T-cell (primary cell): ENCODE results near the gene CACNA1E. TPM values are rescaled to one million over a fixed set of nuclear protein-coding genes. Genes with fewer than 3 reads are reported as not detected.

Experiments
- ATAC-seq, 4 experiments: fragments of 200-7000 bp in 3 of 4; fragments of 150-1000 bp in 1 of 4; cut with Tn5 transposase; replicated peaks in 1 of 4; 1 replicate in 3 of 4; 2 replicates in 1 of 4; pipeline ENCODE4 v1.10.0; 2021; ENCODE audit warnings: moderate library complexity in 3 of 4, mild to moderate bottlenecking in 2 of 4, moderate number of reproducible peaks in 1 of 4
- CTCF ChIA-PET, 2 donors: fragments of 300-600 bp; sonication (Branson Sonifier 250); formaldehyde crosslinking; loops; one replicate each; lab custom pipeline; 2022; ENCODE audit warnings: antibody characterized with exemption in 2 of 2; lab: Charles Lee
- POLR2A ChIA-PET, 2 donors: fragments of 300-600 bp; sonication (Branson Sonifier 250); formaldehyde crosslinking; loops; one replicate each; lab custom pipeline; 2022; ENCODE audit warnings: antibody characterized with exemption in 2 of 2; lab: Charles Lee
- DNase-seq, 35 experiments: peaks; one replicate each; pipeline versions ENCODE4 v3.0.0 to v3.0.0-alpha.2; 2013 to 2023
- H3K27ac ChIP-seq: one replicate; pipeline ENCODE4 v1.5.1; 2013; ENCODE audit warnings: low read length
- H3K27me3 ChIP-seq, 2 experiments: replicated peaks in 1 of 2; 1 replicate in 1 of 2; 2 replicates in 1 of 2; pipeline versions ENCODE4 v1.6.1 to v1.7.0; 2013; ENCODE audit warnings: low read length in 1 of 2, mixed read lengths in 1 of 2; ENCODE audit not compliant: control insufficient read depth in 2 of 2, insufficient read depth in 2 of 2; ENCODE audit errors: extremely low read depth in 1 of 2
- H3K36me3 ChIP-seq, 2 donors: 1 replicate in 1 of 2; 2 replicates in 1 of 2; pipeline versions ENCODE4 v1.6.1 to v1.7.0; 2013; ENCODE audit warnings: low read length in 1 of 2; ENCODE audit not compliant: control insufficient read depth in 2 of 2, insufficient read depth in 1 of 2; ENCODE audit errors: extremely low read depth in 1 of 2
- H3K4me1 ChIP-seq, 2 experiments: 1 replicate in 1 of 2; 2 replicates in 1 of 2; pipeline versions ENCODE4 v1.6.1 to v1.7.0; 2013; ENCODE audit warnings: low read length in 2 of 2, mixed read lengths in 1 of 2; ENCODE audit not compliant: insufficient read depth in 2 of 2, control insufficient read depth in 1 of 2; ENCODE audit errors: extremely low read depth in 1 of 2
- H3K4me3 ChIP-seq, 2 donors: 1 replicate in 1 of 2; 2 replicates in 1 of 2; pipeline versions ENCODE4 v1.5.1 to v1.7.0; 2013; ENCODE audit warnings: mild to moderate bottlenecking in 2 of 2, low read length in 1 of 2, moderate library complexity in 1 of 2; ENCODE audit not compliant: control insufficient read depth in 1 of 2; ENCODE audit errors: extremely low read depth in 1 of 2
- H3K9me3 ChIP-seq: 2 replicates; pipeline ENCODE4 v1.7.0; 2013
- H3K27ac Mint-ChIP-seq, 2 donors: one replicate each; pipeline ENCODE4 v1.8.0; 2020 to 2021; ENCODE audit warnings: mild to moderate bottlenecking in 2 of 2, mixed read lengths in 2 of 2
- H3K27me3 Mint-ChIP-seq, 2 donors: one replicate each; pipeline ENCODE4 v1.8.0; 2021 to 2022; ENCODE audit warnings: mixed read lengths in 2 of 2
- H3K36me3 Mint-ChIP-seq: one replicate; pipeline ENCODE4 v1.8.0; 2021; ENCODE audit warnings: mixed read lengths
- H3K4me1 Mint-ChIP-seq, 3 donors: one replicate each; pipeline ENCODE4 v1.8.0; 2020 to 2022; ENCODE audit warnings: mixed read lengths in 3 of 3, mild to moderate bottlenecking in 1 of 3
- H3K4me3 Mint-ChIP-seq, 3 donors: one replicate each; pipeline ENCODE4 v1.8.0; 2020 to 2022; ENCODE audit warnings: mild to moderate bottlenecking in 3 of 3, mixed read lengths in 3 of 3, moderate library complexity in 3 of 3
- H3K9me3 Mint-ChIP-seq, 3 donors: one replicate each; pipeline ENCODE4 v1.8.0; 2020 to 2022; ENCODE audit warnings: mixed read lengths in 3 of 3
- WGBS: methylation state at CpG from one replicate; pipeline ENCODE4 v1.1.5; 2013; ENCODE audit warnings: missing lambda C conversion rate; ENCODE audit not compliant: insufficient coverage; 5-methylcytosine and 5-hydroxymethylcytosine counted together
- total RNA-seq, 35 experiments: library from RNA in 6 of 35; stranded (reverse) in 6 of 35; fragments of 120-200 nt in 1 of 35; gene quantifications; one replicate each; pipeline versions ENCODE4 v1.2.1 to v1.2.4 and lab custom pipeline; 2013 to 2026

Gene CACNA1E
- total RNA-seq, 5 donors from 2014 or later (not counting 1 experiment from before 2014, with no cell fraction given), result 0.03 to 0.10 (median 0.03) TPM; not detected in 2

DNA sequence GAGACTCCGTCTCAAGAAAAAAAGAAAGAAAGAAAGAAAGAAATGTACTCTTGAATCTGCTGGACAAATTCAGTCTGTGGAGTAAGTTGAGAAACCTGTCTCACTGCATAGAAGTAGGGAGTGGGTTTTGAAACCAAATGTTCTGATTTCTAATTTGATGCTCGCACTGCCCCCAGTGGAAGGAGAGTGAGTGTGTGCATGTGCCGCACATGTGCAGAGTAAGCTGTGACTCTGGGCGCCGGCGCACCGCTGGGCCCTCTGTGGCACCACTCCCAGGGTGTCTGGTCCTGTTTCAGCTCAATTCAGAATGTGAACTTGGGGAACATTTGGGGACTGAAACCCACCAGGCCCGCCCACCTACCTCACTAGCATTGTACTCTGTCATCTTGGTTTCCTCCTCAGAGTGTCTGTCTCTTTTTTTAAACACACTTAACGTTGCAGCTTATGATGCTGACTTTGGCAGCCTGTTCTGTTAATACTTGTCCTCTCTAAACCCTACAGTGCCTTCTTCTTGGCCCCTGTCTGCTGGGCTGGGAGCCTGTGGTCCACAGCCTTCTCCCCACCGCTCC is 104.6 kb downstream of the CACNA1E start:
- ATAC-seq (no peak), DNase-seq (no peak)
- Histone ChIP-seq H3K4me3 (no peak overlapping the region), H3K4me1 (no peaks in the 10 kb centered on the region), H3K27ac (no peak overlapping the region), H3K9me3 (no peaks in the 10 kb centered on the region), H3K27me3 (peaks cover 2 to 4% of the 10 kb centered on the region in 2 experiments), H3K36me3 (no peaks in the 10 kb centered on the region)
- Mint-ChIP-seq H3K4me1 (no peaks in the 10 kb centered on the region), H3K36me3 (no peaks in the 10 kb centered on the region), H3K9me3 (no peaks in the 10 kb centered on the region), H3K27ac (no peak overlapping the region), H3K4me3 (no peak overlapping the region), H3K27me3 (peaks cover 10 to 22% of the 10 kb centered on the region in 2 donors)
- POLR2A ChIA-PET, result no interaction called here
- WGBS, result 84% methylated on average over 10 of the region's 10 CpGs
- CTCF ChIA-PET, result no interaction called here

GRCh38 chr1:181588631-181589030 is 105.3 kb downstream of the CACNA1E start:
- H3K36me3 Mint-ChIP-seq, result no peaks in the 10 kb centered on the region
- DNase-seq (no peak), ATAC-seq (no peak)
- POLR2A ChIA-PET, result no interaction called here
- CTCF ChIA-PET, result no interaction called here
- Histone ChIP-seq H3K27me3 (peaks cover 4% of the 10 kb centered on the region in 2 experiments), H3K4me3 (no peak overlapping the region), H3K9me3 (no peaks in the 10 kb centered on the region), H3K4me1 (no peaks in the 10 kb centered on the region), H3K36me3 (no peaks in the 10 kb centered on the region), H3K27ac (no peak overlapping the region)
- 92% methylated on average over 2 of the region's 4 CpGs for WGBS
- no peak overlapping the region for H3K4me3 Mint-ChIP-seq
- no peak overlapping the region for H3K27ac Mint-ChIP-seq
- H3K27me3 Mint-ChIP-seq, result peaks cover 12 to 22% of the 10 kb centered on the region in 2 donors
- no peaks in the 10 kb centered on the region for H3K9me3 Mint-ChIP-seq
- H3K4me1 Mint-ChIP-seq, result no peaks in the 10 kb centered on the region

GRCh38 chr1:181592255-181592859 is 109.0 kb downstream of the CACNA1E start:
- H3K27me3 Mint-ChIP-seq, result peaks cover 14 to 24% of the 10 kb centered on the region in 2 donors
- no peak for DNase-seq
- H3K4me1 Mint-ChIP-seq, result no peaks in the 10 kb centered on the region
- no peak overlapping the region for H3K4me3 Mint-ChIP-seq
- peaks cover 0 to 1% (median under 1%) of the 10 kb centered on the region in 3 donors for H3K9me3 Mint-ChIP-seq
- CTCF ChIA-PET, result no interaction called here
- POLR2A ChIA-PET, result no interaction called here
- Histone ChIP-seq H3K9me3 (no peaks in the 10 kb centered on the region), H3K4me1 (no peaks in the 10 kb centered on the region), H3K36me3 (no peaks in the 10 kb centered on the region), H3K27ac (no peak overlapping the region), H3K4me3 (no peak overlapping the region), H3K27me3 (peaks cover 4 to 13% of the 10 kb centered on the region in 2 experiments)
- ATAC-seq, result no peak
- WGBS, result 41% methylated on average over 5 of the region's 6 CpGs
- no peak overlapping the region for H3K27ac Mint-ChIP-seq
- no peaks in the 10 kb centered on the region for H3K36me3 Mint-ChIP-seq

DNA sequence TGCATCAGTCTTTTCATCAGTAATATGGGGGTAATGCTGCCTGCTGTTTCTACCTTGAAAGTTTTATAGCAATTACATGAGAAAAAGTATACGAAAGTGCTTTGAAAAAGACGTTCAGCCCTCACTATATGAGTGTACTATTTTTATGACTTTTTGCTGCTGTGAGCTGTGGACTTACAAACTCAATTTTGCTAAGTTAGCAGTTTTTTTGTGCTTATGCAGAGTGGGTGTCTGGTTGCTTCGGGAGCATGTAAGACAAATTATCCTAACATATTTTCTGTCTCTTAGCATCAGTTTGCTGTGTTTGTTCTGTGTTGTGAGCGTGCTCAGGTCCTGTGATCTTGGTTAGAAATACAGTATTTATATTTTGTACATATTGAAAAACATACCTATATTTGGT is 109.7 kb downstream of the CACNA1E start:
- ChIA-PET CTCF (no interaction called here), POLR2A (no interaction called here)
- DNase-seq (no peak), ATAC-seq (no peak)
- H3K27me3 ChIP-seq, result peaks cover 4 to 13% of the 10 kb centered on the region in 2 experiments
- H3K27ac ChIP-seq, result no peak overlapping the region
- no peak overlapping the region for H3K4me3 Mint-ChIP-seq
- no peaks in the 10 kb centered on the region for H3K36me3 Mint-ChIP-seq
- no peaks in the 10 kb centered on the region for H3K9me3 ChIP-seq
- H3K36me3 ChIP-seq, result no peaks in the 10 kb centered on the region
- H3K4me1 ChIP-seq, result no peaks in the 10 kb centered on the region
- WGBS, result no CpG with 5 or more reads among the region's 4 CpGs
- H3K27me3 Mint-ChIP-seq, result peaks cover 14 to 24% of the 10 kb centered on the region in 2 donors
- H3K27ac Mint-ChIP-seq, result no peak overlapping the region
- H3K4me3 ChIP-seq, result no peak overlapping the region
- no peaks in the 10 kb centered on the region for H3K4me1 Mint-ChIP-seq
- H3K9me3 Mint-ChIP-seq, result peaks cover 0 to 4% (median 3%) of the 10 kb centered on the region in 3 donors

GRCh38 chr1:181594553-181594952 is 111.2 kb downstream of the CACNA1E start:
- no peak overlapping the region for H3K4me3 ChIP-seq
- H3K9me3 ChIP-seq, result no peaks in the 10 kb centered on the region
- CTCF ChIA-PET, result no interaction called here
- POLR2A ChIA-PET, result interaction anchor here in 1 of 2 donors (0.6 kb wide), 1 partner anchor 11 kb away, joined by 3 read pairs; no protein-coding TSS in a partner anchor
- no peaks in the 10 kb centered on the region for H3K4me1 ChIP-seq
- no peak overlapping the region for H3K27ac ChIP-seq
- DNase-seq (no peak), ATAC-seq (no peak)
- H3K36me3 ChIP-seq, result no peaks in the 10 kb centered on the region
- peaks cover 14 to 18% of the 10 kb centered on the region in 2 donors for H3K27me3 Mint-ChIP-seq
- H3K4me3 Mint-ChIP-seq, result no peak overlapping the region
- peaks cover 0 to 9% (median 3%) of the 10 kb centered on the region in 3 donors for H3K9me3 Mint-ChIP-seq
- 93% methylated on average over 3 of the region's 5 CpGs for WGBS
- no peak overlapping the region for H3K27ac Mint-ChIP-seq
- H3K4me1 Mint-ChIP-seq, result no peaks in the 10 kb centered on the region
- no peaks in the 10 kb centered on the region for H3K36me3 Mint-ChIP-seq
- H3K27me3 ChIP-seq, result peaks cover 4 to 13% of the 10 kb centered on the region in 2 experiments

- H3K4me3 Mint-ChIP-seq, result no peak overlapping the region
- peaks cover 4 to 17% of the 10 kb centered on the region in 2 experiments for H3K27me3 ChIP-seq
- H3K36me3 Mint-ChIP-seq, result no peaks in the 10 kb centered on the region
- no peaks in the 10 kb centered on the region for H3K9me3 ChIP-seq
- peaks cover 0 to 9% (median 3%) of the 10 kb centered on the region in 3 donors for H3K9me3 Mint-ChIP-seq
- no peak overlapping the region for H3K4me3 ChIP-seq
- H3K27me3 Mint-ChIP-seq, result peaks cover 19 to 20% of the 10 kb centered on the region in 2 donors
- H3K36me3 ChIP-seq, result no peaks in the 10 kb centered on the region
- ChIA-PET POLR2A (no interaction called here), CTCF (no interaction called here)
- H3K4me1 Mint-ChIP-seq, result no peaks in the 10 kb centered on the region
- DNase-seq, result no peak
- no peaks in the 10 kb centered on the region for H3K4me1 ChIP-seq
- no peak overlapping the region for H3K27ac Mint-ChIP-seq
- 61% methylated on average over 6 of the region's 6 CpGs for WGBS
- no peak overlapping the region for H3K27ac ChIP-seq
- ATAC-seq, result no peak
Measured at GRCh38 chr1:181595234-181595633, 111.9 kb downstream of the CACNA1E start.
